ENCODE data around the gene CCT3.
A peak's percentile ranks its signal among the peaks of the same experiment; 100 is the strongest.

Gene CCT3

DNA sequence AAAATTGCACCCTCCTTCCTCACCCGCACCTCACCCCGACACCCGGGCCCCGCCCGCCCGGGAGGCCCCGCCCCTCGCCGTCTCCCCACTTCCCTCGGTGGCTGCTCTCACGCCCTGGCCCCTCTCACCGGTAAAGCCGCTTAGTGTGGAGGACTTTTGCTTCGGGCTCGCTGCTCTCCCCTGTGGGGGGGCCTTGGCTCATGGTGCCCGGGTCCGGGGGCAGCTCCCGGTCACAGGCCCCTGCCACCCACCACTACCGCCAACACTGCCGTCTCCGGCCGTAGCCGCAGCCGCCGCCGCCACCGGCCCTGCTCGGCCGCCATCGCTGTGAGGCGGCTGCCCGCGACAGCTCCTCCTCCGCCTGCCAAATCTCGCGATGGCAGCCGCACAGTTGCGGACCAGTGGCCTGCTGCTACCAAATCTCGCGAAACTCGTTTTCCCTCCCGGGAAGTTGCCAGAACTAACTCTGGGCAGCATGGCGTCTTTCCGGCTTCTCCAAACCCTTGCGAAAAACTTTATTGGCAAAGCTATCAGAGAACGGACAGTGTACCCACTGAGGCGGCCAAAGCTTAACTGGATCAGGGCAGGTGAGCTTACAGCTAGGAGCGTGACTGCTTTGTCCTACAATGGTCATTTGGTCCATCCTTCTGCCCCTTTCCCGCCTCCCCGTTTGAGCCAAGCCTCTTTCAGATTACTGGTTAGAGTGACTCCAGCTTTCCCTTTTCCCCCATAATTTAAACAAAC, 55.4 kb downstream of the CCT3 start, which contains the start of gene SMG5:
SMG5 (minus strand) TSS at position 347 of the 744 bp plus-strand sequence; CDS start at position 202, 145 bp downstream.
- peak; percentile 91 to 97 for DNase-seq (ENCODE audit: low read depth in 2 of 2)

DNA sequence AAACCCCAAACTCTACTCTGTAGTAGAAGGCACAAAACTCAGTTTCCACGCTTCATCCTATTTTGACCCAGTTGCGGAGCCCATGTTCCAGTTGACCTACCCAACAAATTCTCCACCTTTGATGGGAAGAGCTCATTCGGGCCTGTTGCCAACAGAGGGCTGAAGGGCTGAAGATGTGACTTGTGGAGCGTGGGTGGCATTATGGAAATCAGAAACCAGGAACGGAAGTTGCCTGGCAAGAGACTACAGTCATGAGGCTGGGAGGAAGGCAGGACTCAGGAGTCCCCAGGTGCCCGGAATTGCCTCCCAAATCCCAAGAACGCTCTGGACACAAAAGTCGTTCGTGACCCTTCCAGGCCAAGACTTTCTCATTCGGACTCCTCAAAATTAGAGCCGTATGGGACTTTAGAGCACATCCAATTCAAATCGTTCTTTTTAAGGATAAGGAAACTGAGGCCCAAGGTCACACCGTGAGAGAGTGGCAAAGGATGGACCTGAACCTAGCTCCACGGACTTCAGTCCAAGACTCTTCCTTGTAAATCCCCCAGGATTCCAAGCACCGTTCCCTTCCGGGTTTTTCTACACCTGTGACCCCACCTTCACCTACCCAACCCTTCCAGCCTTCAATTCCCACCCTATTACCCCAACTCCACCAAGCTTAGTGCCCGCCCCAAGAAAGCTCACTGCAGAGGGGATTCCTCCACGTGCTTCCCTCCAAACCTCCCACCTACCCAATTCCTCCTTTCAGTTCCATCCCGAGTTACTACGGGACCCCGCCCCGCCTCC, 56.2 kb downstream of the CCT3 start:
- peak in 1 of 2 donors; percentile 19 for DNase-seq (ENCODE audit: low read depth in 2 of 2)

DNA sequence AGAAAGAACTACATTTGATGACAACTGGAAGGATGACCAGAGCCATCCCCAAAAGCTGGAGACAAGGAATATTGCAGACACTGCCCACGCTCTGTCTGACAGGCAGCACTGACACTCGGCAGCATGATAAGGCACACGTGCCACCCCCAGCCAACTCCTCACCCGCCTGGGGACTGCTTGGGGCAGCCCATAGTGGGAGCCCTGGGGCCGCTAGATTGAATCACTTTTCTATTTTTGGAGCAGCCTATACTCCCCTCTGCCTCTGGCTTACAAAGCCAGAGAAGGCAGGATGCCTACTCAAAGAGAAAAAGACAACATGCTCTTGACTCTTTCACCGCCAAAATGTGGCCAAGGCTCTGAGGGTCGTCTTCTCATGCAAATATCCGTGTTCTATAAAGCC, 56.8 kb downstream of the CCT3 start:
- DNase-seq (ENCODE audit: low read depth in 2 of 2), result peak; percentile 47 to 53

DNA sequence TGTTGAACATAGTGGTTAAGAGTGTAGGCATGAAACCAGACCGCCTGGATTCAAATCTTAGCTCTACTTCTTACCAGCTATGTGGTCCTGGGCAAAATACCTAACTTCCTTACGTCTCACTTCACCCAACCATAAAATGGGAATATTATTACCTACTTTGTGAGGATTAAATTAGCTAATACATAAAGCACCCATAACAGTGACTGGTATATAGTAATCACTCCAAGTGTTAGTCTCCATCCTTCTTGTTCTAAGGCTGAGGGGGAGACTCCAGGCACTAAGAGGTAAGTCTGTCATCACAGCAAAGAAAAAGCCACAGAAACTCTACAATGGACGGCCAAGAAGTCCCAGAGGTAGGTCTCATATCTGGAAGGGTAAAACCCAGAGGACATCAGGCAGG, 58.3 kb downstream of the CCT3 start:
- no peak for DNase-seq (ENCODE audit: low read depth in 2 of 2)

DNA sequence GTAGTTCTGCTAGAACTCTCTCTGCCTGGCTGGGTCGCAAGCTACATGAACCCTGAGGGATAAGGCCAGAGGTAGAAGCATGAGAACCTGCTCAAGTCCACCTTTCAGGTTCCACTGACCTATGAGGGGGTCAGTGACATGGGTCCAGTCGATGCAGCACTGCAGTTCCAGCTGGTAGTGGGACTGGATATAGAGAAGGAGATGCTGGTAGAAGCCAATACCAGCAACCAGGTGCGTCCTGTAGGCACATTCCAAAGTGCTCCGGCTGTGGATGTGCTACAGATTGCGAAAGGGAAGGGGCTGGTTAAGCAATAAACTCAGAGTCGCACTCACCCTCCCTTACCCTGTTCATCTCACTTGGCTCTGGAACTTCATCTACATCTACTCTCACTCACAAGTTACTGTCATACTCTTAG, 61.1 kb downstream of the CCT3 start:
- no peak for DNase-seq (ENCODE audit: low read depth in 2 of 2)

DNA sequence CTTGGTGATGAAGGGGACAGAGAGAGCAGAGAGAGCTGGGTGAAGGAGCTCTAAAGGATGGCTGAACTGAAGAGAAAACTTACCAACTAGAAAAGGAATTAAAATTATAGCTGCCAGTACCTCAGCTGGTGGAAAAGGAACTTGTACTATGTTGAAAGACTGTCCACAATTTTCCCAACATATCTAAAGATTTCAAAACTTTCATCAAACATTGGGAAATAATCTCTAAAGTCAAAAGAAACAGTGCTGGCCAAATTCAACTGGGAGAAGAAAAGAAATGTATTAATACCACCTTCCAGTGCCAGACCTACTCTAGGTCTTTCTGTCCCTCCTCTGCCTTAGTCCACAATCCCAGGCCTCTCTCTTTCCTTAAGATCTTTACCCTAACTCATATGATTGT, 61.6 kb downstream of the CCT3 start:
- no peak for DNase-seq (ENCODE audit: low read depth in 2 of 2)

DNA sequence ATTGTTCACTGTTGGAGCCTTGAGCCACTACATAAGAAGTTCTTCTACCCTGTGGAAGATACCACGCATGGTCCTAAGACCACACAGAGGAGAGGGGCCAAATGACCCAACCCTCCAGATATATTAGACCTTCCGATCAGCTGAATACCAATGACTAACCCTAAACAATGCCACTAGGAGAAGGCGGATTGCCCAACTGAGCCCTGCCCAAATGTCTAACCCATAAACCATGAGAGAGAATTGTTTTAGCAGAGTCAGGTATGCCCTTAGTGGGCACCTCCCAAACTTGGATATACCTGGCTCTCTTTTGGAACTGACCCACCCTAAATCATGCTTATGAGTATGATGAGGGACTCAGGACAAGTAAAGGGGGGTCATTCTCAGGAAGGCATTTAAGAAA, 67.8 kb downstream of the CCT3 start:
- DNase-seq (ENCODE audit: low read depth in 2 of 2), result no peak

DNA sequence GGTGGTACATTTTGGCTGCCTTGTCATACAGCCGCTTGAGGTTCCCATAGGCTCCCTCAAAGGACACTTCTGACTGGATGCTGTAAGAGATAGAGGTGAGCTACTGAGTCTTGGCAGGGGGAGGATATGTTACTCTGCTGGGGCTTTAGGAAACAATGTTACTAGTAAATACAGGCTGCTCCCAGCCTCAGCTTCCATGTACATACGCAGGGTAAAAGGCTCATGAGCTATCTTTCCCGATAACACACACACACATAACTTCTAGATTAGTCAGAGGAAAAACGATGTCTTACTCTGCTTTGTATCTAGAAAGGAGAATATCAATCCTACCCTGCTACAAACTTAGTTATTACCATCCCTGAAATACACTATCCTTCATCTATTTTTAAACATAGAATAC, 69.8 kb downstream of the CCT3 start:
- no peak for DNase-seq (ENCODE audit: low read depth in 2 of 2)

DNA sequence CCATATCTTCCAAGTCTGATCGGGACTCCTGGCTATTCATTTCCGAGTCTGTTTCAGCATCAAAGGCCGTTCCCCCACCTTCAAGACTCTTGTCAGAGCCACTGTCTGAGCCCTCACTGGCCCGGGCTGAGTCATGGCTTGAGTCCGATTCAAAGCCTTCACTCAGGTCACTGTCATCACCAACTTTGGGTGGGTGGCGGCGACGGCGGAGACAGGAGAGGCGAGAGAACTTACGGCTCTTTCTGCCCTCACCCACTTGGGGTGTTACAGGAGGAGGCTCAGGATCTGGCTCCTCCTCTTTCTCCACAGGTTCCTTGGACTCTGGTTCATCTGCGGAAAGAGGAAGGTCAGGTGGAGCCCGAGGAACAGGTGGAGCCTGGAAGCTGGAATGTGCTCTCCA, 72.0 kb downstream of the CCT3 start:
- no peak for DNase-seq (ENCODE audit: low read depth in 2 of 2)

DNA sequence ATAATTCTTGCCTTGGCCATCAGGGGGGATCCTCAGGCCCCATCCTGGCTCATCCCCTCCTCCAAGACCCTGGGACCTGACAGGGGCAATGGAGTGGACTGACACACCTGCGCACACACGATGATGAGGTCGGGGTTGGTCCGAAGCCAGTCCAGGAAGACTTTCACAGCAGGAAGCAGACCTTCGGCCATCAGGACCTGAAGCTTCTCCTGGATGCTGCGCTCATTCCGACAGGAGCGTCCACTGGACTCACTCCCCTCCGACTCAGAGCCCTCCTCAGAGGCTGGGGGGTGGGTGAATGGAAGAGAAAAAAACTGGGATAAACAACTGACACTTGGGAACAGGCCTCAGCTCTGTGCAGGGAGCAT, 74.8 kb downstream of the CCT3 start:
- DNase-seq (ENCODE audit: low read depth in 2 of 2), result no peak

DNA sequence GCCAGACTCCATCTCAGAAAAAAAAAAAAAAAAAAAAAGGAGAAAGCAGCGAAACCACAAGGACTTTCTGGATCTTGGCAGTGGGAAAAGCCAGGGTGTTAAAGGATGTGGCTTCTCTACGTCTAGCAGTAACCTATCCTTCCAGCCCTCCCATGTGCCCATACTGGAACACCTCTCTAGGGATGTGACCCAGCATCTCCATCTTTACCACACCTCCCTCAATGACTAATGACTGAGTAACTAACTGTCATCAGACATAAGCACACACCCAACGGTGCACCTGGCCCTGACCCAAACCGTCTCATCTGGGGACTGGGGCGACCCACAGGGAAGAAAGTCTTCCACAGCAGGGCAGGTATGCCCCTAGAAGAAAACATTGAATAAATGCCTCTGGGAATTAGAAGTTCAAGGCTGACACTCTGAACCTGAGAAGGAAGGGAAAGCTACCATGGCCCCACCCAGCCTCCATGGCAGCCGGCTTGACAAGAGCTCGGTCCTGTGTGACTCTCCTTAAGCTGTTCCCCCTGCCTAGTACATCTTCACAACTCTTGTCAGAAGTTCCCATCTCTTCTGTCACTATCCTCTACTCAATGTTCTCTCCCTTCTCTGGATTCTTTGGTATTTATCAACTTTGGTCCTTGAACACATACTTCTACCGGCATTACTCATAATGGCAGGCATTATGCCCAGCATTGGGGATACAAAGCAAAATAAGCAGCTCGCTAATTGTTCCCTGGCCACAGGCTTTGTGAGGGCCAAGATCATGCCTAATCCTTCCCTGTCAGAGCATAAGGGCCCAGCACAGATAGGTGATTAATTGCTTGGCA, 75.4 kb downstream of the CCT3 start:
- DNase-seq (ENCODE audit: low read depth in 2 of 2), result no peak

DNA sequence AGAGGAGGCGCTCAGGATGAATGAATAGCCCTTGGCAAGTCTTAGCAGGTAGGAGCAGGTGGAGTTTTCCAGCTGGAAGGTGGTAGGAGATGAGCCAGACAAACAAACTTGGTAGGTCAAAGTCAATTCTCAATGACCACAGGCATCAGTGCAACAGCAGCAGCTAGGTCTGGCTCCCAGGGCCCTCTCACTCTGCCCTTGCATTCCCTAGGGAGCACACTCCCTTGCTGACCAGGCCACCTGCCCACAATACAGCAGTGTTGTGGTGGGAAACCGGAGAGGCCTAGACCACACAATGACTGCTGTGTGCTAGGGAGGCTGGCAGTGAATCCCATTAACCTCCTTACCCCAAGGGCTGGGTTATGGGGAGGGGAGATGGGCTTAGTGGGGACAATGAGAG, 77.2 kb downstream of the CCT3 start:
- DNase-seq (ENCODE audit: low read depth in 2 of 2), result no peak

DNA sequence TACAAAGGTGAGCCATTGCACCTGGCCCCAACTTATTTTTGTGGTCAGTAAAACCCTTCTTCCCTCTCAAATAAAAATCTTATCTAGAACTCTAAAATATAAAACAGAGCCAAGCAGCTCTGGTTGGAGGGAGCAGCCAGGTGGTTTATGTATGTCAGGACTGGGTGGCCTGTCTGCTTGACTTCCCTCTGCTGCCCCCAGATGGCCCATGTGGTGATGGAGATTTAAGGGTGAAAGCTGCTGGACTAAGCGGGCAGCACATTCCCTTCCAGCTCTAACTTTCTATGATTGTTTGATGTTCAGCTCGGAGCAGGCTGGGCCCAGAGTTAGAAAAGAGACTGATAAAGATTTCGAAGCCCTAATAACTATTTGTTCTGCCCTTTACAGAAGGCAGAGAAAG, 78.3 kb downstream of the CCT3 start:
- DNase-seq (ENCODE audit: low read depth in 2 of 2), result no peak
